DMS153 treated with DMSO at 0.1 percent for 48 hours (cell line): Measurements from ENCODE around the gene INSC.
A peak's percentile ranks its signal among the peaks of the same experiment; 100 is the strongest.

Experiments used
- DNase-seq: peaks from one replicate; lab custom pipeline; 2025; ENCODE audit not compliant: unreplicated experiment; lab: John Stamatoyannopoulos, UW

INSC gene

GRCh38 chr11:15215005-15215404, 100.3 kb downstream of the INSC start:
- no peak for DNase-seq

- DNase-seq = no peak
Measured at GRCh38 chr11:15216678-15217077, 102.0 kb downstream of the INSC start.

DNA sequence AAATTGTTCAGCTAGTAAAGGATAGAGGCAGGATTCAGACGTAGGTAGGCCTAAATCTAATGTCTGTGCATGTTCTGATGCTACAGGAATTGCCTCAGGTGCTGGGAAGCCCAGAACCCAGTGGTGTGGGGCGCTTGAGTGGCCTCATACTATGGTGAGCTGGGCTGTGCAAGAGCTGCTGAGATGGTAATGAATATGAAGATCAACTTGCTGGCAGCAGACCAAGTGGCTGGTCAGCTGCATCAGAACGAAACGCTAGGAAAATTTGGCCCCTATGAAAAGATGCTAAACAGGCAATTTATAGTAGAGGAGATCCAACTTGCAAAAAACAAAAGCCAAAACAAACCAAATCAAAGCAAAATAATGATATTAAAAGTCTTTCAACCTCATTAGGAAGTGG, 102.7 kb downstream of the INSC start:
- DNase-seq = no peak

DNA sequence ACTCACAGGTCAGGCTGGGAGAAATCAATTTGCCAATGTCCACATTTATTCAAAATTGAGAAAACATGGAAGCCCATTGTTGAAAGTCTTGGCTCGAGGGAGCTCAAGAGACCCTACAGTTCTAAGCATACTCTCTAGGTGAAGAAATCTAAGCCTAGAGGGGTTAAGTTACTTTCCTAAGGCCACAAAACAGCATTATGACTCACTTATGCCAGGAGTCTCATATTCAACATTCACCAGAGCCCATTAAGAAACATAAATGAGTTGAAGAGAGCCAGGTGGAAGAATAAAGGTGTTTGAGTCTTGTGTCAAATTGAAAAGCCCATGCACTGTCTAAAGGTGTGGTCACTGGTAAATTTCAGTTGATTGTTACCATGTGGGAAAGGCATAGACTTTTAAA, 108.1 kb downstream of the INSC start:
- DNase-seq = no peak

DNA sequence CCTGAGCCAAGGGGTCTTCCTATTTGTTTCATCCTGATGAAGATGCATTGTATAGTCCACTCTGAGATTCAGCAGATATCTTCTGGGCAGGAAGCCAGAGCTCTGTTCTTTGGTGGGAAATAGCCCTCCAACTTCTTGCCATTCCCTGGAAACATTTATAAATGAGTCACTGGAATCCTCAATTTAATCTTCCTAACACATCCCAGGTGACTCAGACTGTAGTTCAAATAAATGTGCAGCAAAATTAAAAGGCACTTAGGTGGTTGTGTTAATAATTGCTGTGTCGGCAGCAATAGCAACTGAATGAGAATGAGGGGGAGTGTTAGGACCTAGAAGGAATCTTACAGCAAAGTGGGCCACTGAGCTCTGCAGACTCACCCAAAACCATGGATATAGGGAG, 108.6 kb downstream of the INSC start:
- no peak for DNase-seq

GRCh38 chr11:15224466-15224865, 109.7 kb downstream of the INSC start:
- no peak for DNase-seq

DNA sequence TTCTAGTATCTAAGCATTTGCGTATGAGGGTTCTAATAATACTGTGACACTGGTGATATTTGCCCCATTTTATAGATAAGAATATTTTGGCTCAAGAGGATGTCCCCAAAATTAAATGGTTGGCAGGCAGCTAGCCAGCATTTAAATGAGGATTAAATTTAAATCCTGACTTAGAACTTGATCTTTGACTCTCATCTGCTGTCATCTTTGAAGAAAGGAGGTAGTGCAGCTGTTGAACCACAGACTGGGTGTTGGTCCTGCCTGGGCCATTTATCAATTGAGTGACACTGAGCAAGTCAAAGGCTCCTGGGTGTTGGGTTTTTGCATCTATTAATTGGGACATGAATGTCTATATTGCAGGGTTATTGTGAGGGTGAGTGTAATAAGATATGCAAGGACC, 112.3 kb downstream of the INSC start:
- DNase-seq = no peak

GRCh38 chr11:15228331-15228849, 113.7 kb downstream of the INSC start:
- no peak for DNase-seq

GRCh38 chr11:15229069-15229468, 114.3 kb downstream of the INSC start:
- no peak for DNase-seq

- no peak for DNase-seq
Measured at GRCh38 chr11:15232496-15232895, 117.8 kb downstream of the INSC start.

DNA sequence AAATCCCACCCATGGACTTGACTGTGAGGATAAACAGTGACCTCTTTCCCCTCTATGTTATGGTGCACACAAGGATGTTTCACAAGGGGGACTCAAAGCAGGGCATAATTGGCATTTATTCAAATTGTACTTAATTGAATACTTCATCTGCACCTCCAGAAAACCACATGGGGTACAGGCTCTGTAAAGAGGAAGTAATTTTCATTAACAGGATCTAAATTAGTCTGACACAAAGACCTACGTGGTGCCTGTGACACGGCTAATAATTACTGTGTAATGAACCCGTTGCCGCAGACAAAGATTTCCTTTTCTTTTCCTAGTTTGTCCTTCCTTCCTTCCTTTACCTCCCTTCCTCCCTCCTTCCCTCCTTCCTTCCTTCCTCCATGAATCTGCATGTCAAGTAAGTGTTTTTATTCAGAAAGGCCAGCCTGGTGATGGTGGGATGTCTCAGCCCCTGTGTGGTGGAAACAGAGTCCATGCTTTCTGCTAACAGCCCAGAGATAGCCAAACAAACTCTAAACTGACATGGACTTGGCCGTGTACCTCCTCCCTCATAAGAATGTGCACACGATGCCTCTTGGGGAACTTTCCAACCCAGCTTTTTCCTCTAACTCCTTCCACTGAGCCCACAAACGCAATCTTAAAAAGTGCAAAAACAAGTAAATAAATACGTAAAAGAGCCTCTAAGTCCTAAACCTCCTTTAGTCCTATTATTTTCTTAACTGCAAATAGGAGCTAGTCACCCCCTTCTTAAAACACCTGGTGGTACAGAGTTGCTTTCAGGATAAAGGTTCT, 118.8 kb downstream of the INSC start:
- DNase-seq = no peak

GRCh38 chr11:15234796-15235195, 120.1 kb downstream of the INSC start:
- no peak for DNase-seq

- no peak for DNase-seq
Measured at GRCh38 chr11:15236559-15236958, 121.8 kb downstream of the INSC start.

DNA sequence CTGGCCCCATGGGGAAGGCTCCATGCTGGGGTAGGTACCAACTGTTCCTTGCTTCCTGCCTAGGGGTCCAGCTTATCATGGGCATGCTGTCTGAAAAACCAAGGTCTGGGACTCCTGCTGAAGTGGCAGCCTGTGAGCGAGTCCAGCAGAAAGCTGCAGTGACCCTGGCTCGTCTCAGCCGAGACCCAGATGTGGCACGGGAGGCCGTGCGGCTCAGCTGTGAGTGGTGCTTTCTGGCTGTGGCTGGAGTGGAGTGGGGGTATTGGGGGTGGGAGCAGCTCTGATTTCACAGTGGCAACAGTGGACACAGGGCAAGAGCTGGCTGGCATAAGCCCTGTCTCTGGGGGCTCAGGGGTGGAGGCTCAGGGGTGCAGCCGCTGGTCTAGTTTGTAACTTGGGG, 124.1 kb downstream of the INSC start:
- no peak for DNase-seq

GRCh38 chr11:15248749-15249148, 134.0 kb downstream of the INSC start:
- DNase-seq = no peak

DNA sequence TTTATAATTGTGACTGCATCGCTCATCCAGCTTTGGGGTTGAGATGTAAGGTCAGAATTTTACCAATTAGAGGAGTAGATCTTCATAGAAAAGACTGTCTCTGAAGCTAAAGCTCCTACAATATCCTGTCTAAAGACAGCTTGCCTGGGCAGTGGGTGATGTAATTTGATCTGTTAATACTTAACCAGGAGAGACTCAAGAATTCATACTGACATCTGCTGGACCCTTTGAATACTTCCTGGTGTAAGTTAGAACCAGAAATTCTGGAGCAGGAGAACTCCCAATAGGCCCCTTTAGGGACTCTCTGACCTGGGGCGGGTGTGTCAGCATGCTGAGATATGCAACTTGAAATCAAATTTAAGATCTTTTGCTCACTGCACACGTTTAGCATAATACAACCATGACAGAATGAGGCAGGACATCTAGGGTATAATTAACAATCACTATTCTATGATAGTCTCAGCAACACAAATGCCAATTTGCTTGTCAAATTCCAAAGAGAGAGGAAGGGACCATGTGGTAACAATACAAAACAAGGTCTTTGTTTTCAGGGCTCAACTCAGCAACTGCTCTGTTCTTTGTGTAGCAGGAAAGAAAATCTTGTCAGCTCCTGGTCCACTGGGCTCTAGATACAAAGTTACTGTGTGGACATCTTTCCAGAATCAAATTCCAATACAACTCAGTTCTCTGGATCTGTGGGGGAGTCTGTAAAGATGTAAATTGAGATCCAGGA, 143.9 kb downstream of the INSC start:
- peak; percentile 61 for DNase-seq

- no peak for DNase-seq
Measured at GRCh38 chr11:15266999-15267398, 152.3 kb downstream of the INSC start.

DNA sequence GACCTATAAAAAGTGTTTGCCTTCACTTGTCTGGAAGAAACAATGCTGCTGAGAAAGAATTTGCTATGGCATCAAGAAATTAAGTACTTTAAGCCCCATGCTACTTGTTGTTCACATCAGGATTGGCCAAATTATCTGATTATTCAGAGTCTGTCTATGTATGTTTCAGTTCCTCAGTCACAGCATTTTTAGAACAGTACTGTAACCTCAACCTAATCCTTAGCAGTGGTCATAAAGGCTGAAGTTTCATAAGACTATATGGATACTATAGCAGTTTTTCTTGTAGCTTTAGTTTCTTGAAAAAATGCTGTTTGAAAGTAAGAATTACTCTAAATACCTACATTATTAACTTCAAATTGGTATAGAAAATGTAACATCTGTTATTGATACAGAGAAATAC, 153.9 kb downstream of the INSC start:
- DNase-seq = no peak

- no peak for DNase-seq
Measured at GRCh38 chr11:15275141-15275540, 160.4 kb downstream of the INSC start.

DNA sequence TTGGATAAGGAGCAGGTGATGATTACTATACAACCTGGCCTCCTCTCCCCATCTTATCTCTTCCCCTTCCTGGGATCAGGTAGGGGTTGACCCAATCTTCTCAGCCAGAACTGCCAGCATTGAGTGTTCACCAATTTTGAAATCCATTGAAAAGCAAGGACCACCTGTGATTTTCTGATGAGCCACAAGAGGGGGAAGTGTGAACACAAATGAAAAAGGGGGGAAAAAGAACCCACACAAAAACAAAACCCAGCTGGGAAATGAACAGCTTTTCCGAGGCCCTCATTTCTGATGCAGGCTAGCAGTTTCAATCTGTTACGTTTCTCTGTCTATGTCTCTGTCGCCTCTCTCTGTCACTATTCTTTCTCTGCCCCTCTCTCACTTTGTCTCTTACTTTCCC, 161.9 kb downstream of the INSC start:
- DNase-seq = no peak

- DNase-seq = no peak
Measured at GRCh38 chr11:15278128-15278527, 163.4 kb downstream of the INSC start.

DNA sequence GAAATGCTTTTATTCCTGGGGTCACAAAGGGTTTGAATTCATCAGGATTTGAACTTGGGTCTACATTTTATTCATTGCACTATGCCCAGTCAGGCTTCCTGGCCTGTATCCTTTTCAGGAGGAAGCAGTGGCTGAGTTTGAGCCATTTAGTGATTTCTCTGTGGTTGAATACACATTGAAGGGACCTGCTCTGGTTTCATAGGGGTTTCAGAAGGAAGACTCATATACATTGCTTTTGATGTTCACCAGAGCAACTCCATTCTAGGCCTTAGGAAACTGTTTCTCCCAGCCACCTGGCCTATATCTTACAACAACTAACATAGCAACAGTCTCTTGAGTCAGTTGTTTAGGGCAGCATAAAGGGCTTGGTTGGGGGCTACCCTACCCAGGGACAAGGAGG, 165.7 kb downstream of the INSC start:
- DNase-seq = no peak
